CD4-positive, alpha-beta T cell treated with Interleukin-17A for 1 hour (primary cell): ENCODE results near the gene BMP8A.

ENCODE experiments used
- DNase-seq: peaks from one replicate; pipeline ENCODE4 v3.0.0-alpha.2; 2020

The BMP8A gene

GRCh38 chr1:39529901-39530535 is 38.6 kb downstream of the BMP8A start:
- no peak for DNase-seq

DNA sequence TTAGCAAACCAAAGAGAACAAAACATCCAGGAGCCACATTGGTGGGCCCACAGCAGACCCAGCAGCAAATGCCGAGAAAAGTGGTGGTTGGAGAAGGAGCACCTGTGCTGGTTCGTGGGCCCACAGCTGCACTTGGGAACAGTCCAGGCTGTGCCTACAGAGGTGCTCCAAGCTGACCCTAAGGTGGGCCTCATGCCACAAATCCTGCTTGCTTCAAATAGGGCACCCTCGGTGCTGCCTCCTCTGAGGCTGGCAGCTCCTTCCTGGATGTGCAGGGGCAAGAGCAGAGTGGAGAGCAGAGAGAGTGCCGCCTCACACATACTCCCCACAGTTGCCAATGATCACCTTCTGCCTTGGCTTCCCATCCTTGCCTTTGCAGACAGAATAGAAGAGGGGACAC is 40.1 kb downstream of the BMP8A start:
- no peak for DNase-seq

- DNase-seq, result no peak
Measured at GRCh38 chr1:39533442-39533841, 42.0 kb downstream of the BMP8A start.

GRCh38 chr1:39538531-39539251 is 47.3 kb downstream of the BMP8A start:
- no peak for DNase-seq

DNA sequence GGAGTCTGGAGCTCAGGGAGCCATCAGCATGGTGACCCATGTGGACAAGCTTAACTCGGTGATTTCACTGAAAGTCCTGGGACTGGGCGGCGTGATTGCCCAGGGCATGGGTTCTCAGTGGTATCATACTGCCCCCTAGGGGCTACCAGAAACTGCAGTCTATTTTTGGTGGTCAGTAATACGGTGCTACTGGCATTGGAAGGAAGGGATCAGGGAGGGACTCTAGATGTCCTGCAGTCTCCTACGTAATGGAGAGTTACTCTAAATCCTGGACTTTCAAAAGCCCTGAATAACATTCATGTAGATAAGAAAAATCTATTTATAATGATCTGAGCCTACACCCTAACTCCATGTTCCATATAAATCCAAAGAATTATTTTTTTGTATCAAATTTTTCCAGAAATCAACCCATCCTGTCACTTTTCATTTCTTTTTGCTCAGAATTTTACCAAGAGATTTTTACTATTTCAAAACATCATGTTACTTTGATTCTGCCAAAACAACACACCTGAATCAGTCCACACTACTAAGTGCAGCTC is 47.9 kb downstream of the BMP8A start:
- DNase-seq, result peak; percentile 65

GRCh38 chr1:39540504-39541031 is 49.1 kb downstream of the BMP8A start:
- peak; percentile 41 for DNase-seq

GRCh38 chr1:39542924-39543323 is 51.5 kb downstream of the BMP8A start:
- DNase-seq, result no peak

GRCh38 chr1:39544327-39544726 is 52.9 kb downstream of the BMP8A start:
- DNase-seq, result no peak

- no peak for DNase-seq
Measured at GRCh38 chr1:39545531-39545930, 54.1 kb downstream of the BMP8A start.

- no peak for DNase-seq
Measured at GRCh38 chr1:39554277-39554676, 62.8 kb downstream of the BMP8A start.

DNA sequence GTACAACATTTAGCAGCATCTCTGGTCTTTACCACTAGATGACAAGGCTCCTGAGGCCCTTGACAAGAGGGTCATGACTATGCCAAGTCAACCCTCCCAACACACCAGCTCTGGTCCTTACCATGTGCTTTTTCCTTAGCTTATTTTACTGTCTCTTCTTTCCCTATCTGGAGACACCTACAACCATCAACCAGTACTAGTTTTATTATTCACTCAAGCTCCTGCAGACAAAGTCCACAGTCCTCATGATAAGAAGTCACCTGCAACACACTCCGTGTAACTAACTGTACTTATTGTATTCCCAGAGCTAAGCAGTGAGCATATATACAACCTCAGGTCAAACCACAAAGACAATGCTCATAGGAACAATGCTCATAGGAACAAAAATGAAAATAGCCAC is 69.8 kb downstream of the BMP8A start:
- no peak for DNase-seq

GRCh38 chr1:39562886-39563285 is 71.5 kb downstream of the BMP8A start:
- no peak for DNase-seq

DNA sequence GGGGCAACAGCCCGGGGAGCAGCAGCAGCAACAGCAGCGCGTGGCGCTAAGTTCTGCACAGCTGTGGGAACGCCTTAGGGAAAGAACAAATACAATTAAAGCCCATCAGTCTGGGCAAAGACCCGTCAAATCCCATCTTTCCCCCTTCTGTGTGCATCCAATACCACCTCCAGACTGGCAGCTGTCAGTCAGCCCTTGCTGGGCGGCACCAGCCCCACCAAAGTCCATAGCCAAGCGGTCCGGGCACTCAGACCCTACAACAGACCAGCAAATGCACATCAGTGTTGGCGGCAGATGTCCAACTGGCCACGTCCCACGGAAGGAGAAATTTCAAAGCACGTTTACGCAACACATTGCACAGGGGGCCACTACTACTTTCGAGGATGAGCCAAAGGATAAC is 72.2 kb downstream of the BMP8A start:
- no peak for DNase-seq

DNA sequence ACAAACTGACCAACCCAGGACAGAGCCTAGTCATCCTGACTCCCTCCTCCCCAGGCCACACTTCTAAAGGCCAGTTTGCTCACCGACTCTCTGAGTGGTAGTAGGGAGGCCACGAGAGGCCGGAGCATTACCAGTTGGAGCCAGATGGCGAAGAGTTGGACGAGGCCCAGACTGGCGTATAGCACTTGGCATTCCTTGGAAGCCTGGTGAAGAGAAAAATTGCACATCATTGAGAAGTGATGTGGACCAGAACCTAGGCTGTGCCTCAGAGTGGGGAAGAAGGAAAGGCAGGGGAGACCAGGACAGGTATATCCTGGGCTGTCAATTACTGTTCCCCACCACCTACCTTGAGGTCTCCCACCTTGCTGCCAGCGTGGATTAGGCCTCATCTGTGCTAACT is 72.9 kb downstream of the BMP8A start:
- no peak for DNase-seq

GRCh38 chr1:39564941-39565340 is 73.5 kb downstream of the BMP8A start:
- DNase-seq, result no peak

DNA sequence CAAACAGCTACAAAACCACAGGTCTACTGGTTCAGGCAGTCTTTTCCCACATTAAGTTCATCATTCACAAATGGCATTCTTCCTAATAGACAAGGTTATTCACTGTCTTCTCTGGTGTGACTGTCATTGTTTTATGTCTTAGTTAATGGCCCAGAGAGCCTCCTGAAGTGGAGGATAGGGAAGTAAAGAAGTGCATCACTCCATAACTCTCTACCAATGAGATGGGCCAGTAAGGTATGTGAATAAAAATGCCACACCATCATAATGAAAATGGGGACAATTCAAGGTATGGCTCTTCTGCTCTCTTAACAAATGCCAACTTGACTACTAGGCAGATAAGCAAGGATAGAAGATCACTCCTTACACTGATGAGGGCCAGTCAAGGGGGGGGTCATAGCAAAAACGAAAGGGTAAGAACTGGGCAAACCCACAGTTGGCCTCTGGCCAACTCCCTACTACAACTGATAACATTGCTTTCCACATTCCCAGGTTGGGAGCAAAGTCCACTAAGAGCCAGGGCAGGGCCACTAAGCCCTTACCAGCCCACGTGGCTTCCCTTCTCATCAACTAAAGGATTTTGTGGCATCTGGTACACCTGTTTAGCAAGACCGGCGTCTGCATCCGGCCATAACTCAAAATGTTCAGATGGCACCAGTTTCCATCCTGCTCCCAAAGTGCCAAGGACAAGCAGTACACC is 75.2 kb downstream of the BMP8A start:
- no peak for DNase-seq

GRCh38 chr1:39567302-39567701 is 75.9 kb downstream of the BMP8A start:
- no peak for DNase-seq

- DNase-seq, result no peak
Measured at GRCh38 chr1:39568208-39568607, 76.8 kb downstream of the BMP8A start.

- no peak for DNase-seq
Measured at GRCh38 chr1:39569034-39569433, 77.6 kb downstream of the BMP8A start.

DNA sequence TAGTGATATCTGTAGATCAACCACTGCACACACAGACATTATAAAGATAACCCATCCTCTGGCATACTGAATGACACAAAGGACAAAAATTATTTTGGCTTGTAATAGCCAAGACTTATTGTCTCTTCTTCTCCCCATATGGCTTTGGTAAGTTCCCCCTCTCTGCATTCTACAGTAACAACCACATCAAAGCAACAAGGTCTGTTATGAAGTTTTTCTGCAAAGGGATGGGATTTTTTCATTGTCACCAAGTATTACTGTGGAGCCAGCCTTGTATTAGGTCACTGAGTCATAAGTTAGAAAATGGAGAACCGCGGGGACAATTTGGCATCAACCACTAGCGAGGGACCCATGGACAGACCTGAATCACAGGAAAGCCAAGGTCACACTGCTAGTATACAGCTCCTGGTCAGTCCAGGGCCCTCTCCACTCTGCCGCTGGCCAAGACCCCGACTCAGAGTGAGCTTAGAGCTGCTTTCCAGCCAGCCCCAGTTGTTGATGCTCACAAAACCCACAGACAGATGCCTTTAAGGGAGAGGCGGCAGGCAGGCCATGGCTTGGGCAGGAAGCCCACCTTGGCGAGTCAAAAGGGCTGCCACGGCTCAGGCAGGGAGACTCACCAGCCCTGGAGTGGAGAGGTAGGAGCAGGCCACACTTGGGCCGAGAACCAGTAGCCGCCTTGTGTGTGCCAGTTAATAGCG is 79.2 kb downstream of the BMP8A start:
- DNase-seq, result no peak

GRCh38 chr1:39571178-39571483 is 79.7 kb downstream of the BMP8A start:
- no peak for DNase-seq

GRCh38 chr1:39572379-39573096 is 81.1 kb downstream of the BMP8A start:
- DNase-seq, result no peak

DNA sequence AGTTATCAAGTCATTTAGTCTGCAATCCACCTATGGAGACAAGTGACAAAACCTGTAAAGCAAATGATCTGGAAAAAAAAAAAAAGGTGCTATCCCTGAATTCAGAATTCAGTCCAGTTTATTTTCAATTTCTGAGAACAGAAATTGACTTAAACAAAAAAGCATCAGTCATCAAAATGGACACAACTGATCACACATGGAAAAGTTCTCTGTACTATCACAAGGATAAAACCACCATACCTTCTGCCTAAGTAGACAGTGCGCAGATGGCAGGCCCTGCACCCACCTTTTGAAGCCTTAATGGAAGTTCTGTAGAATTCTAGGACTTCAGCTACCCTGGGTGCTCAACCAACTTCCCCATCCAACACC is 81.6 kb downstream of the BMP8A start:
- no peak for DNase-seq
